Osteocyte (in vitro differentiated cells): ENCODE measurements around the gene CEP68. TPM values are rescaled to one million over a fixed set of nuclear protein-coding genes. Genes with fewer than 3 reads are reported as not detected.
"Not testable (repeated sequence)": the region's sequence is repeated elsewhere in the genome, so short reads cannot be mapped to it uniquely, and the experiment has no call there.

Source experiments
- DNase-seq: peaks from one replicate; pipeline ENCODE4 v3.0.0; 2021; ENCODE audit warnings: mixed read lengths; ENCODE audit not compliant: unreplicated experiment; ENCODE audit errors: extremely low spot score
- H3K27ac Mint-ChIP-seq: one replicate; pipeline ENCODE4 v1.8.0; 2021; ENCODE audit warnings: mild to moderate bottlenecking, mixed read lengths; ENCODE audit not compliant: unreplicated experiment
- H3K27me3 Mint-ChIP-seq: one replicate; pipeline ENCODE4 v1.8.0; 2021; ENCODE audit warnings: mixed read lengths; ENCODE audit not compliant: unreplicated experiment
- H3K36me3 Mint-ChIP-seq: one replicate; pipeline ENCODE4 v1.8.0; 2021; ENCODE audit warnings: mixed read lengths; ENCODE audit not compliant: unreplicated experiment
- H3K4me1 Mint-ChIP-seq: one replicate; pipeline ENCODE4 v1.8.0; 2021; ENCODE audit warnings: mixed read lengths; ENCODE audit not compliant: unreplicated experiment
- H3K4me3 Mint-ChIP-seq: one replicate; pipeline ENCODE4 v1.8.0; 2021; ENCODE audit warnings: mild to moderate bottlenecking, moderate library complexity, mixed read lengths; ENCODE audit not compliant: unreplicated experiment
- H3K9me3 Mint-ChIP-seq: one replicate; pipeline ENCODE4 v1.8.0; 2021; ENCODE audit warnings: mixed read lengths; ENCODE audit not compliant: unreplicated experiment
- CTCF ChIP-seq: fragments of 200-600 bp; sonication (generic); IDR thresholded peaks from 2 replicates; pipeline ENCODE4 v1.5.0; 2021; ENCODE audit warnings: antibody characterized with exemption, mild to moderate bottlenecking, moderate library complexity
- total RNA-seq: library from RNA; stranded (reverse); gene quantifications from 2 replicates; pipeline ENCODE4 v1.2.1, GENCODE V29; 2021

Gene CEP68
- total RNA-seq, 1 donor from 2014 or later: 20.7 TPM

- TF ChIP-seq CTCF: no peak
- Mint-ChIP-seq H3K4me3 (no peak overlapping the region), H3K4me1 (peaks cover 13% of the 10 kb centered on the region), H3K36me3 (no peaks in the 10 kb centered on the region), H3K27me3 (no peaks in the 10 kb centered on the region), H3K27ac (no peak overlapping the region), H3K9me3 (no peaks in the 10 kb centered on the region)
- DNase-seq: no peak
Observed at GRCh38 chr2:65030476-65031332, 25.5 kb upstream of the CEP68 start.

GRCh38 chr2:65031341-65032018 is 24.7 kb upstream of the CEP68 start:
- no peak for TF ChIP-seq CTCF
- Mint-ChIP-seq H3K4me3 (no peak overlapping the region), H3K36me3 (no peaks in the 10 kb centered on the region), H3K27me3 (no peaks in the 10 kb centered on the region), H3K27ac (no peak overlapping the region), H3K9me3 (no peaks in the 10 kb centered on the region), H3K4me1 (peaks cover 13% of the 10 kb centered on the region)
- DNase-seq: no peak

- Mint-ChIP-seq H3K9me3 (no peaks in the 10 kb centered on the region), H3K36me3 (no peaks in the 10 kb centered on the region), H3K4me1 (peaks cover 10% of the 10 kb centered on the region), H3K4me3 (no peak overlapping the region), H3K27me3 (no peaks in the 10 kb centered on the region), H3K27ac (no peak overlapping the region)
- TF ChIP-seq CTCF: no peak
- DNase-seq: no peak
Observed at GRCh38 chr2:65032019-65032975, 23.9 kb upstream of the CEP68 start.

- H3K36me3 Mint-ChIP-seq: no peaks in the 10 kb centered on the region
- TF ChIP-seq CTCF: peak; percentile 50
- DNase-seq: no peak
Observed at GRCh38 chr2:65033178-65033577, 23.0 kb upstream of the CEP68 start.

GRCh38 chr2:65033667-65034066 is 22.5 kb upstream of the CEP68 start:
- H3K9me3 Mint-ChIP-seq, H3K27me3 Mint-ChIP-seq, H3K4me3 Mint-ChIP-seq, H3K27ac Mint-ChIP-seq, H3K36me3 Mint-ChIP-seq, H3K4me1 Mint-ChIP-seq, DNase-seq: not testable (repeated sequence)

More at GRCh38 chr2:65033178-65033577, 23.0 kb upstream of the CEP68 start:
- Mint-ChIP-seq H3K27ac (no peak overlapping the region), H3K27me3 (no peaks in the 10 kb centered on the region), H3K4me3 (no peak overlapping the region), H3K9me3 (no peaks in the 10 kb centered on the region), H3K4me1 (peaks cover 2% of the 10 kb centered on the region)
